ENCODE results near the gene ABCG1. TPM values are rescaled to one million over a fixed set of nuclear protein-coding genes. Genes with fewer than 3 reads are reported as not detected.
A peak's percentile ranks its signal among the peaks of the same experiment; 100 is the strongest.

Gene ABCG1
- total RNA-seq, 2 donors from 2014 or later: 3.1 to 3.5 TPM

GRCh38 chr21:42276526-42277154, 57.7 kb downstream of the ABCG1 start:
- no peaks in the 10 kb centered on the region for H3K27me3 Mint-ChIP-seq
- no peaks in the 10 kb centered on the region for H3K9me3 Mint-ChIP-seq
- no peaks in the 10 kb centered on the region for H3K36me3 Mint-ChIP-seq
- no peak for DNase-seq (ENCODE audit: low spot score)
- H3K27ac Mint-ChIP-seq: no peak overlapping the region
- H3K4me1 Mint-ChIP-seq (ENCODE audit: low read depth in 2 of 2): no peaks in the 10 kb centered on the region
- no peak for ATAC-seq
- no peak overlapping the region for H3K4me3 Mint-ChIP-seq

GRCh38 chr21:42277593-42277992, 58.7 kb downstream of the ABCG1 start:
- H3K4me1 Mint-ChIP-seq (ENCODE audit: low read depth in 2 of 2): no peaks in the 10 kb centered on the region
- no peaks in the 10 kb centered on the region for H3K9me3 Mint-ChIP-seq
- no peak for DNase-seq (ENCODE audit: low spot score)
- no peaks in the 10 kb centered on the region for H3K27me3 Mint-ChIP-seq
- H3K36me3 Mint-ChIP-seq: no peaks in the 10 kb centered on the region
- H3K27ac Mint-ChIP-seq: no peak overlapping the region
- ATAC-seq: no peak
- no peak overlapping the region for H3K4me3 Mint-ChIP-seq

GRCh38 chr21:42278451-42279149, 59.7 kb downstream of the ABCG1 start:
- DNase-seq (ENCODE audit: low spot score) (no peak), ATAC-seq (no peak)
- Mint-ChIP-seq H3K4me3 (no peak overlapping the region), H3K9me3 (no peaks in the 10 kb centered on the region), H3K27me3 (no peaks in the 10 kb centered on the region), H3K27ac (no peak overlapping the region), H3K4me1 (ENCODE audit: low read depth in 2 of 2) (peaks cover 0 to 2% of the 10 kb centered on the region in 2 donors), H3K36me3 (no peaks in the 10 kb centered on the region)

- no peak overlapping the region for H3K27ac Mint-ChIP-seq
- H3K4me3 Mint-ChIP-seq: no peak overlapping the region
- peaks cover 0 to 2% of the 10 kb centered on the region in 2 donors for H3K4me1 Mint-ChIP-seq (ENCODE audit: low read depth in 2 of 2)
- ATAC-seq: no peak
- H3K9me3 Mint-ChIP-seq: no peaks in the 10 kb centered on the region
- no peak for DNase-seq (ENCODE audit: low spot score)
- H3K36me3 Mint-ChIP-seq: no peaks in the 10 kb centered on the region
- H3K27me3 Mint-ChIP-seq: no peaks in the 10 kb centered on the region
These were observed 60.5 kb downstream of the ABCG1 start for GRCh38 chr21:42279341-42279871.

GRCh38 chr21:42279888-42280287, 60.9 kb downstream of the ABCG1 start:
- no peak overlapping the region for H3K4me3 Mint-ChIP-seq
- H3K27ac Mint-ChIP-seq: no peak overlapping the region
- H3K9me3 Mint-ChIP-seq: no peaks in the 10 kb centered on the region
- DNase-seq (ENCODE audit: low spot score): no peak
- no peaks in the 10 kb centered on the region for H3K36me3 Mint-ChIP-seq
- H3K27me3 Mint-ChIP-seq: no peaks in the 10 kb centered on the region
- no peak for ATAC-seq
- peaks cover 0 to 2% of the 10 kb centered on the region in 2 donors for H3K4me1 Mint-ChIP-seq (ENCODE audit: low read depth in 2 of 2)

GRCh38 chr21:42280356-42281180, 61.6 kb downstream of the ABCG1 start:
- DNase-seq (ENCODE audit: low spot score) (no peak), ATAC-seq (peak in 1 of 2 donors; percentile 19)
- H3K36me3 Mint-ChIP-seq: no peaks in the 10 kb centered on the region
- H3K4me1 Mint-ChIP-seq (ENCODE audit: low read depth in 2 of 2): peaks cover 2 to 3% of the 10 kb centered on the region in 2 donors
- H3K27ac Mint-ChIP-seq: no peak overlapping the region
- no peaks in the 10 kb centered on the region for H3K27me3 Mint-ChIP-seq
- H3K9me3 Mint-ChIP-seq: no peaks in the 10 kb centered on the region
- H3K4me3 Mint-ChIP-seq: no peak overlapping the region

- Mint-ChIP-seq H3K4me3 (no peak overlapping the region), H3K27ac (no peak overlapping the region), H3K27me3 (no peaks in the 10 kb centered on the region), H3K36me3 (no peaks in the 10 kb centered on the region), H3K4me1 (ENCODE audit: low read depth in 2 of 2) (peaks cover 8% of the 10 kb centered on the region in 2 donors), H3K9me3 (no peaks in the 10 kb centered on the region)
- DNase-seq (ENCODE audit: low spot score): no peak
- ATAC-seq: peak in 1 of 2 donors; percentile 24
These were observed 62.3 kb downstream of the ABCG1 start for GRCh38 chr21:42281181-42281680.

GRCh38 chr21:42282021-42282420, 63.1 kb downstream of the ABCG1 start:
- H3K36me3 Mint-ChIP-seq: no peaks in the 10 kb centered on the region
- ATAC-seq (peak in 1 of 2 donors; percentile 13), DNase-seq (ENCODE audit: low spot score) (no peak)
- H3K27ac Mint-ChIP-seq: no peak overlapping the region
- no peak overlapping the region for H3K4me3 Mint-ChIP-seq
- peaks cover 13 to 16% of the 10 kb centered on the region in 2 donors for H3K4me1 Mint-ChIP-seq (ENCODE audit: low read depth in 2 of 2)
- no peaks in the 10 kb centered on the region for H3K9me3 Mint-ChIP-seq
- H3K27me3 Mint-ChIP-seq: no peaks in the 10 kb centered on the region

GRCh38 chr21:42282715-42283114, 63.8 kb downstream of the ABCG1 start:
- no peak for ATAC-seq
- Mint-ChIP-seq H3K27me3 (no peaks in the 10 kb centered on the region), H3K9me3 (no peaks in the 10 kb centered on the region)

GRCh38 chr21:42285569-42286245, 66.8 kb downstream of the ABCG1 start:
- Mint-ChIP-seq H3K4me1 (ENCODE audit: low read depth in 2 of 2) (peaks cover 13 to 17% of the 10 kb centered on the region in 2 donors), H3K36me3 (no peaks in the 10 kb centered on the region), H3K4me3 (no peak overlapping the region), H3K27ac (peak overlapping the region in 1 of 2 donors; percentile 17), H3K27me3 (no peaks in the 10 kb centered on the region), H3K9me3 (no peaks in the 10 kb centered on the region)
- DNase-seq (ENCODE audit: low spot score) (no peak), ATAC-seq (no peak)

More at GRCh38 chr21:42282715-42283114, 63.8 kb downstream of the ABCG1 start:
- Mint-ChIP-seq H3K4me1 (ENCODE audit: low read depth in 2 of 2) (peaks cover 13 to 17% of the 10 kb centered on the region in 2 donors), H3K36me3 (no peaks in the 10 kb centered on the region), H3K4me3 (no peak overlapping the region), H3K27ac (no peak overlapping the region)
- DNase-seq (ENCODE audit: low spot score): no peak

- Mint-ChIP-seq H3K27ac (peak overlapping the region in 1 of 2 donors; percentile 17), H3K9me3 (no peaks in the 10 kb centered on the region), H3K36me3 (no peaks in the 10 kb centered on the region), H3K27me3 (no peaks in the 10 kb centered on the region), H3K4me3 (no peak overlapping the region), H3K4me1 (ENCODE audit: low read depth in 2 of 2) (peaks cover 13 to 17% of the 10 kb centered on the region in 2 donors)
- DNase-seq (ENCODE audit: low spot score) (no peak), ATAC-seq (no peak)
These were observed 67.5 kb downstream of the ABCG1 start for GRCh38 chr21:42286416-42286815.

GRCh38 chr21:42287193-42288083, 68.5 kb downstream of the ABCG1 start:
- Mint-ChIP-seq H3K27ac (peak overlapping the region in 1 of 2 donors; percentile 17), H3K9me3 (no peaks in the 10 kb centered on the region)

More at GRCh38 chr21:42287193-42288083, 68.5 kb downstream of the ABCG1 start:
- Mint-ChIP-seq H3K4me3 (no peak overlapping the region), H3K4me1 (ENCODE audit: low read depth in 2 of 2) (peaks cover 13 to 17% of the 10 kb centered on the region in 2 donors), H3K36me3 (no peaks in the 10 kb centered on the region), H3K27me3 (no peaks in the 10 kb centered on the region)
- no peak for ATAC-seq
- DNase-seq (ENCODE audit: low spot score): no peak
